PC-9 (cell line): Measurements from ENCODE around the gene CYYR1.

Experiments
- EZH2 ChIP-seq: fragments of 200-600 bp; sonication (generic); IDR thresholded peaks from 2 replicates; pipeline ENCODE4 v1.8.0; 2017; ENCODE audit warnings: antibody characterized with exemption, low read depth
- TF ChIP-seq, protein P1 (sequence below): fragments of 200-600 bp; sonication (generic); conservative IDR thresholded peaks from 2 replicates; pipeline ENCODE4 v1.6.1; 2017; ENCODE audit warnings: mixed run types, antibody characterized with exemption, mild to moderate bottlenecking, moderate library complexity

DNA sequence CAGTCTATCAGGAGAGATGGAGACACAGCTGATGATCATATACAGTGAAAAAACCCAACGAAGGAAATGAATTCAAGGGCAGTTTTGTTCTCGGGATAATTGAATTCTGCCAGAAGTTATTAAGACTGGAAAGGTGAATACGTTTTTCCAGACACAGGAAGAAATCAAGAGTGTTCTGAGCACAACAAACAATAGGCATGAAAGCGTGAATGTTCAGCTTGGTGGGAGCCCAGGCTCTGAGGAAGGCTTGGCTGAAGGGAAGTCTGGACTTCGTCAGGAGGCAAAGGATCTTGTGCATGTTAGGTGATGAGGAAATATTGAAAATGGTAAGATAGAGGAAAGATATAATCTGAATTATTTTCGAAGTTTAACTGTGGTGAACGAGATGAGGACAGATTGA, 50.4 kb downstream of the CYYR1 start:
- TF ChIP-seq, protein P1, sequence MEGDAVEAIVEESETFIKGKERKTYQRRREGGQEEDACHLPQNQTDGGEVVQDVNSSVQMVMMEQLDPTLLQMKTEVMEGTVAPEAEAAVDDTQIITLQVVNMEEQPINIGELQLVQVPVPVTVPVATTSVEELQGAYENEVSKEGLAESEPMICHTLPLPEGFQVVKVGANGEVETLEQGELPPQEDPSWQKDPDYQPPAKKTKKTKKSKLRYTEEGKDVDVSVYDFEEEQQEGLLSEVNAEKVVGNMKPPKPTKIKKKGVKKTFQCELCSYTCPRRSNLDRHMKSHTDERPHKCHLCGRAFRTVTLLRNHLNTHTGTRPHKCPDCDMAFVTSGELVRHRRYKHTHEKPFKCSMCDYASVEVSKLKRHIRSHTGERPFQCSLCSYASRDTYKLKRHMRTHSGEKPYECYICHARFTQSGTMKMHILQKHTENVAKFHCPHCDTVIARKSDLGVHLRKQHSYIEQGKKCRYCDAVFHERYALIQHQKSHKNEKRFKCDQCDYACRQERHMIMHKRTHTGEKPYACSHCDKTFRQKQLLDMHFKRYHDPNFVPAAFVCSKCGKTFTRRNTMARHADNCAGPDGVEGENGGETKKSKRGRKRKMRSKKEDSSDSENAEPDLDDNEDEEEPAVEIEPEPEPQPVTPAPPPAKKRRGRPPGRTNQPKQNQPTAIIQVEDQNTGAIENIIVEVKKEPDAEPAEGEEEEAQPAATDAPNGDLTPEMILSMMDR, result no peak
- TF ChIP-seq EZH2, result no peak
